Stomach (tissue), 4 donors: ENCODE results near the gene ARHGAP1.
"Not testable (repeated sequence)": the region's sequence is repeated elsewhere in the genome, so short reads cannot be mapped to it uniquely, and the experiment has no call there.

Source experiments
- POLR2AphosphoS5 ChIP-seq, 3 donors: sonication (generic); formaldehyde crosslinking; IDR thresholded peaks; one replicate each; pipeline ENCODE4 v1.6.1; 2016; ENCODE audit warnings: antibody characterized with exemption in 3 of 3
- TF ChIP-seq, protein P1 (sequence below), 7 experiments: fragments of 450-650 bp in 4 of 7; fragments of 200-600 bp in 3 of 7; sonication (generic) in 3 of 7; IDR thresholded peaks; one replicate each; pipeline ENCODE4 v1.5.1; 2016 to 2019; ENCODE audit warnings: antibody characterized with exemption in 7 of 7, control low read depth in 2 of 7, mild to moderate bottlenecking in 1 of 7

DNA sequence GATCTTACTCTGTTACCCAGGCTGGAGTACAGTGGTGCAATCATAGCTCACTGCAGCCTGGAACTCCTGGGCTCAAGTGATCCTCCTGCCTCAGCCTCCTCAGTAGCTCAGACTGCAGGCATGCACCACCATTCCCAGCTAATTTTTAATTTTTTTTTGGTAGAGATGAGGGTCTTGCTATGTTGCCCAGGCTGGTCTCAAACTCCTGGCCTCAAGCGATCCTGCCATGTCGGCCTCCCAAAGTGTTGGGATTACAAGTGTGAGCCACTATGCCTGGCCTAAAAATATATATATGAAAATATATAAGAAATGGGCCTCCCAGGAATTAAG is 17.4 kb upstream of the ARHGAP1 start:
- TF ChIP-seq, protein P1, sequence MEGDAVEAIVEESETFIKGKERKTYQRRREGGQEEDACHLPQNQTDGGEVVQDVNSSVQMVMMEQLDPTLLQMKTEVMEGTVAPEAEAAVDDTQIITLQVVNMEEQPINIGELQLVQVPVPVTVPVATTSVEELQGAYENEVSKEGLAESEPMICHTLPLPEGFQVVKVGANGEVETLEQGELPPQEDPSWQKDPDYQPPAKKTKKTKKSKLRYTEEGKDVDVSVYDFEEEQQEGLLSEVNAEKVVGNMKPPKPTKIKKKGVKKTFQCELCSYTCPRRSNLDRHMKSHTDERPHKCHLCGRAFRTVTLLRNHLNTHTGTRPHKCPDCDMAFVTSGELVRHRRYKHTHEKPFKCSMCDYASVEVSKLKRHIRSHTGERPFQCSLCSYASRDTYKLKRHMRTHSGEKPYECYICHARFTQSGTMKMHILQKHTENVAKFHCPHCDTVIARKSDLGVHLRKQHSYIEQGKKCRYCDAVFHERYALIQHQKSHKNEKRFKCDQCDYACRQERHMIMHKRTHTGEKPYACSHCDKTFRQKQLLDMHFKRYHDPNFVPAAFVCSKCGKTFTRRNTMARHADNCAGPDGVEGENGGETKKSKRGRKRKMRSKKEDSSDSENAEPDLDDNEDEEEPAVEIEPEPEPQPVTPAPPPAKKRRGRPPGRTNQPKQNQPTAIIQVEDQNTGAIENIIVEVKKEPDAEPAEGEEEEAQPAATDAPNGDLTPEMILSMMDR (IDR thresholded peaks at IDR 0.05), result not testable (repeated sequence)
- TF ChIP-seq POLR2AphosphoS5 (IDR thresholded peaks at IDR 0.05), result not testable (repeated sequence)
